ENCODE data around the gene C12orf57.

The C12orf57 gene

DNA sequence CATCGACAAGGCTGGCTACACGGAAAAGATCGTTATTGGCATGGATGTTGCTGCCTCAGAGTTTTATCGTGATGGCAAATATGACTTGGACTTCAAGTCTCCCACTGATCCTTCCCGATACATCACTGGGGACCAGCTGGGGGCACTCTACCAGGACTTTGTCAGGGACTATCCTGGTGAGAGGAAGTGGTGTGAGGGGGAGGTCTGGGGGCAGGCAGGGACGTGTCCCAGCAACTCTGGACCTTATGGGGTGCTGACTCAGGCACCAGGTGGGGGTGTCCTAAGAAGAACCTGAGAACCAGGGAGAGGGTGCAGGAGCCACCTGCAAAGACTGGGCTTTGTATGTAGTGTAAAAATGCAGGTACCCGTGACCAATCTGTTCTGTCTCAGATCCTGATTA lies 24.2 kb upstream of the C12orf57 start:
- DNase-seq: no peak

DNA sequence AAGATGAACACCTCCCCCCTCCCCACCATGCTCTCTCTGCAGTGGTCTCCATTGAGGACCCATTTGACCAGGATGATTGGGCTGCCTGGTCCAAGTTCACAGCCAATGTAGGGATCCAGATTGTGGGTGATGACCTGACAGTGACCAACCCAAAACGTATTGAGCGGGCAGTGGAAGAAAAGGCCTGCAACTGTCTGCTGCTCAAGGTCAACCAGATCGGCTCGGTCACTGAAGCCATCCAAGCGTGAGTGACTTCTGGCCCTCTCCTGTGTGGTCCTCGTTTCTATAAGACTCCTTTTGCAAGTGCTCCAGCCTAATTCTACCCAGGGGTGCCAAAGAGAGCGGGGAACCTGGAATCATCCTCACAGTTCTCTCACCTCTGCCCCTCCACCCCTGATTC lies 22.3 kb upstream of the C12orf57 start:
- DNase-seq: no peak

DNA sequence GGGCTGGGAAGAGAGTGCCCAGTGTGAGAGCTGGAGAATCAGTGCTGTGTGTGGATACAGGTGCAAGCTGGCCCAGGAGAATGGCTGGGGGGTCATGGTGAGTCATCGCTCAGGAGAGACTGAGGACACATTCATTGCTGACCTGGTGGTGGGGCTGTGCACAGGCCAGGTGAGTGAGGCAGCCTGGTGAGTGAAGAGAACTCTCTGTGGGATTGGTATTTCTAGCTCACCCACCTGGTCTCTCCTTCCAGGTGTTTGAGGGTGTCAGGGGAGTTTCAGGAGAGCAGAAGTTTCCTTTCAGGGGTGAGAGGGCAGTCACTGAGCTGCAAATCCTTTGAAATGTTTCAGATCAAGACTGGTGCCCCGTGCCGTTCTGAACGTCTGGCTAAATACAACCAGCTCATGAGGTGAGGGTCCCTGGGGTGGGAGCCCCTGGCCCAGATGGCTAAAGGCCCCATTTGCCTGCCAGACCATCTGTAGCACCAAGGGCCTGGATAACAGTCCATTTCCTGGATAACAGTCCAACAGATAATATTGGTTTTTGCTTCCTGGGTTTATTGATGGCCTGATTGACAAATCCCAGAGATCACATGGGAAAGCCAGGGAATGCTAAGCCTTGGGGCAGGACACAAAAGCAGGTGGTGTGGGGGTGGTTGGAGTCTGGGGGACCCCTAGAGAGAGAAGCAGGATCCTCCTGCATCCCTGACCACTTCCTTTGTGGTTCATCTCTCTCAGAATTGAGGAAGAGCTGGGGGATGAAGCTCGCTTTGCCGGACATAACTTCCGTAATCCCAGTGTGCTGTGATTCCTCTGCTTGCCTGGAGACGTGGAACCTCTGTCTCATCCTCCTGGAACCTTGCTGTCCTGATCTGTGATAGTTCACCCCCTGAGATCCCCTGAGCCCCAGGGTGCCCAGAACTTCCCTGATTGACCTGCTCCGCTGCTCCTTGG lies 21.6 kb upstream of the C12orf57 start:
- DNase-seq: no peak

DNA sequence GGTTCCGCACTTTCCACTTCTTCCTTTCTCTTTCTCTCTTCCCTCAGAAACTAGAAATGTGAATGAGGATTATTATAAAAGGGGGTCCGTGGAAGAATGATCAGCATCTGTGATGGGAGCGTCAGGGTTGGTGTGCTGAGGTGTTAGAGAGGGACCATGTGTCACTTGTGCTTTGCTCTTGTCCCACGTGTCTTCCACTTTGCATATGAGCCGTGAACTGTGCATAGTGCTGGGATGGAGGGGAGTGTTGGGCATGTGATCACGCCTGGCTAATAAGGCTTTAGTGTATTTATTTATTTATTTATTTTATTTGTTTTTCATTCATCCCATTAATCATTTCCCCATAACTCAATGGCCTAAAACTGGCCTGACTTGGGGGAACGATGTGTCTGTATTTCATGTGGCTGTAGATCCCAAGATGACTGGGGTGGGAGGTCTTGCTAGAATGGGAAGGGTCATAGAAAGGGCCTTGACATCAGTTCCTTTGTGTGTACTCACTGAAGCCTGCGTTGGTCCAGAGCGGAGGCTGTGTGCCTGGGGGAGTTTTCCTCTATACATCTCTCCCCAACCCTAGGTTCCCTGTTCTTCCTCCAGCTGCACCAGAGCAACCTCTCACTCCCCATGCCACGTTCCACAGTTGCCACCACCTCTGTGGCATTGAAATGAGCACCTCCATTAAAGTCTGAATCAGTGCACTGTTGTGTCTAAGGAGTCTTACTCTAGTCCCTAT lies 20.7 kb upstream of the C12orf57 start:
- no peak for DNase-seq

DNA sequence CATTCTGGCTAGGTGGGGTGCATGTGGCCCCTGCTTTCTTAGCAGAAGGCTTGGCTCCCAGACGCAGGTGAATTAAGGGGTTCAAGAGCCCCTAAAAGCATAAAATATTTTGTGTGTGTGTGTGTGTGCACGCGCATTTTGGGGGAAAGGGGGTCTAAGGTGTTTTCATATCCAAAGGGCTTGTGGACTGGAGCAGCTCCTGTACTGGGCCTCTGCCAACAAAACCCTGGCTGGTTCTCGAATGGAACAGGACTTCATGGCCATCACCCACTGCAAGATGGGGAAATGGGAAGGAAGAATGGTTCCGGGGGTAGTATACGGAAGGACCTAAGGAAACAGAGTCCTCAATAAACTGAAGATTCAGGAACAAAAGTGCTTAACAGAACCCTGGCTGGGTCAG lies 20.0 kb upstream of the C12orf57 start:
- no peak for DNase-seq

DNA sequence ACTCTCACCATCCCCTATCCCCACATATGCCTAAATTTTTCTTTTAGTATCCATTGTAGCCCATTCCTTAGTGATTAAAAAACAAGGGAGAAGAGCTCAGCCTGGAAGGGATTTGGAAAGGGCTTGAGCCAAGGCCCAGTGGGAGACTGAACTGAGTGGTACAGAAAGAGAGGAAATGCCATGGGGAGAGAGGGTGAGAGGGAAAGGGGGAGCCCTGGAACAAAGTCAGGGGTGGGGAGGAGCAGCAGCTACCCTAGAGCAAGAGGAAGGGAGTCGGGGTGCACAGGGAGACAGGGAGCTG lies 18.6 kb upstream of the C12orf57 start:
- DNase-seq: no peak

DNA sequence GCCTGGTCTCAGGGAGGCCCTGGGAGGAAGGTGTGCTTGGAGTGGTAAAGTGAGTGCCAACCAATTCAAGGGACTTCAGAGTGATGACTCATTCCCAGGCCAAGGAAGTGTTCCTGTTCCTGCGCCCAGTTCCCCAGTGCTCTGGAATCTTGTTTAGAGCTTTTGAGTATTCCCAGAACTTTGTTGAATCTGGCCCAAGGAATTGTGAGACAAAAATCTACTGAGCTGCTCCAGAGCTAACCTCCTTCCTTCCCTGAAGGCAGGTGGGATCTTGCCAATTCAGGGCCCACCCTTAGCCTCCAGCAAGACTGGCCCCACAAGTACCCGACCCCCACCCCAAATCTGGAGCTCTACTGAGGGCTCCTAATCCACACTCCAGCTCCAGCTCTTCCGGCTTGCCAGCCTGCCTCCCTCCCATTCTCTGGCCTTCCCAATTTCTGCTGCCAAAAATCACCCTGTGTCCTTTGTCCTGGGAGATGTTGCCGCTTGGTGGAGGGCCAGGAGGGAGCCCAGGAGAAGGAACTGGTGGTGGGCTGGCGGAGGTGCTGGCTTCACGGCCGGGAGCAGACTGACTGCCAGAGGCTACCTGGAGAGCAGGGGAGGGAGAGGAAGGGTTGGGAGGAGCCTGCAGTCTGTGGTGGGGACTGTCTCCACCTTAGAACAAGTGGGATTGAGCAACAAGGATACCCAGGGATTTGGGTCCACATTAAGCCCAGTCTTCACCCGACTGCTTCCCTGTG lies 18.1 kb upstream of the C12orf57 start:
- DNase-seq: no peak

DNA sequence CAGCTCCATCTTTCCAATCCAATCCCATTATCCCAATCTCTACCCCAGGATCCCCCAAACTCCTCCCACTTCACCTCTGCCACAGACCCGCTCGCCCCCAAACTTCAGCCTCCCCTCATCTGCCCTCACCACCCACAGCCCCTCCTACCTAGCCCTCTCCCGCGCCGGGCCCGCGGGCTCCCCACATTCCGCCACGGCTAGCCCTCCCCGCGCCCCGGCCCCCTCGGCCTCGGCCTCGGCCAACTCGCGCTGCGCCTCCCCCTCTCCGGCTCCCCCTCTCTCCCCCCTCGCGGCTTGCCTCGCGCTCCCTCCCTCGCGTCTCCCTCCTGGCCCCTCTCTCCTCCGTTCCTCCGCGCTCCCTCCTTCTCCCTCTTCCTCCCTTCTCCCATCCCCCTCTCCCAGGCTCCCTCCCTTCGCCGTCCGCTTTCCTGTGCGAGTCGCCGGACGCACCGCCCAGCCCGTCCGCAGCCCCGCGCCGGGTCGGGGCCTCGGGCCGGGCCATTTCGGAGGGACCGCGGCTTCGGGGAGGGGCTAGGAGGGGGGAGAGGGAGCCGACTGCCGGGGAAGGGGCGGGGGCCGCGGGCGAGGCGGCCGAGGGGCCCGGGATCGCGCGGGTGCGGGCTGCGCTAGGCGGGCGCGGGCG lies 16.3 kb upstream of the C12orf57 start, which contains the start of gene ATN1:
TSS of gene ATN1 (plus strand) at position 581 of the 643 bp plus-strand sequence. CDS start 6,043 bp downstream, outside the sequence.
- peak; percentile 26 for DNase-seq

DNA sequence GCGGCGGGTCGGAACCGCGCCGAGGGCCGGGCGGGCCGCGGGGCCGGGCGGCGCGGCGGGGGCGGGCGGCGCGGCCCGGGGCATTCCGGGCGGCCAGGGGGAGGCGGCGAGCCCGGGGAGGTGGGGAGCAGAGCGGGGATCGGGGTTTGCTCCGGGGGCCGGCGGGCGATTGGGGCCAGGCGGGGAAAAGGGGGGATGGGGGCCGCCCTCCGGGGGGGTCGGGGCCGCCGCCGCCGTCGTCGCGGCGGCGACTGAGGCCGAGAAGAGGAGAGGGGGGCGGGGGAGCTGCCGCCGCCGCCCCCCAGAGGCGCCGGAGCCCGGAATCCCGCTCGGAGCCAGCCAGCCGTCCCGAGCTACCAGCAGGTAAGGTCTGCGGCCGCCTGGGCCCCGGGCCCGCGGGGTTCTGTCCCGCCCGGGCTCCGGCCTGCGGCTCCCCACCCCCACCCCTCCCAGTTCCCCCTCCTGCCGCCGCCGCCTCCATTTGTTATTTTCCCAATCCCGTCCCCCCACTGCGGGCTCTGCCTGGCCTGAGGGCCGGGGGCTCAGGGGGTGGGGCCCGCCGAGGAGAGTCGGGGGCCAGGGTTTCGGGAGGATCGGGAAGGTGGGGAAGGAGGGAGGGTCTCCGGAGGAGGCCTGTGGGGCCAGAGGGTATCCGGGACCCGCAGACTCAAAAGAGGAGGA lies 15.7 kb upstream of the C12orf57 start:
- DNase-seq: no peak

DNA sequence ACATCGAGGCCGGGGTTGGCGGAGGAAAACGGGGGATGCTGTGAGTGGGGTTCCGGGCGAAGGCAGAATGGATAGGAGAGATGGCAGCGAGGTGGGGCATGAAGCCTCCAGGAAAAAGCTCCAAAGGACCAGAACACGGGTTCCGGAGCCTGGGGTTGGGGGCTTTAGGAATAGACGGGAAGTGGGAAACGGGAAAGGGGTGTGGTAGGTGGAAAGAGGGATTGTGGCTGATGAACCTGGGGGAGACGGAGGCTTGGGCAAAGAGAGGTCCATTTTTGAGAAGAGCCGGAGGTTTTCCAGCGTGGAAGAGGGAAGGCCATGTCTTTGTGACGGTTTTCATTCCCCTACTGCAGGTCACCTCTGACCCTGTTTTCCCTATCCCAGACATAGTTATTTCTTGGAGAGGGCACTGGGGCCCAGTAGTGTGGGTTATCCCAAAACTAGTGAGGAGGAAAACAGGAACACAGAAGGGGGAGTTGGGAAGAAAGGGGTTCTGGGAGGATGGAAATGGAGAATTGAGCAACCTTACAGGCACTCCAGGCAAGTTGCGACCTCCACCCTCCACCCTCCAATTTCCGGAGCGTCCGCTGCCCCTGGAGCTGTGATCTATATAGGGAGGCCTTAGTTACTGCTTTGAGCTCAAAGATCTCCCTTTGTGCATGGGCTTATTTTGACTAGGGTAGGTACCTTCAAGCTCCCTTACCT lies 15.0 kb upstream of the C12orf57 start:
- DNase-seq: no peak

DNA sequence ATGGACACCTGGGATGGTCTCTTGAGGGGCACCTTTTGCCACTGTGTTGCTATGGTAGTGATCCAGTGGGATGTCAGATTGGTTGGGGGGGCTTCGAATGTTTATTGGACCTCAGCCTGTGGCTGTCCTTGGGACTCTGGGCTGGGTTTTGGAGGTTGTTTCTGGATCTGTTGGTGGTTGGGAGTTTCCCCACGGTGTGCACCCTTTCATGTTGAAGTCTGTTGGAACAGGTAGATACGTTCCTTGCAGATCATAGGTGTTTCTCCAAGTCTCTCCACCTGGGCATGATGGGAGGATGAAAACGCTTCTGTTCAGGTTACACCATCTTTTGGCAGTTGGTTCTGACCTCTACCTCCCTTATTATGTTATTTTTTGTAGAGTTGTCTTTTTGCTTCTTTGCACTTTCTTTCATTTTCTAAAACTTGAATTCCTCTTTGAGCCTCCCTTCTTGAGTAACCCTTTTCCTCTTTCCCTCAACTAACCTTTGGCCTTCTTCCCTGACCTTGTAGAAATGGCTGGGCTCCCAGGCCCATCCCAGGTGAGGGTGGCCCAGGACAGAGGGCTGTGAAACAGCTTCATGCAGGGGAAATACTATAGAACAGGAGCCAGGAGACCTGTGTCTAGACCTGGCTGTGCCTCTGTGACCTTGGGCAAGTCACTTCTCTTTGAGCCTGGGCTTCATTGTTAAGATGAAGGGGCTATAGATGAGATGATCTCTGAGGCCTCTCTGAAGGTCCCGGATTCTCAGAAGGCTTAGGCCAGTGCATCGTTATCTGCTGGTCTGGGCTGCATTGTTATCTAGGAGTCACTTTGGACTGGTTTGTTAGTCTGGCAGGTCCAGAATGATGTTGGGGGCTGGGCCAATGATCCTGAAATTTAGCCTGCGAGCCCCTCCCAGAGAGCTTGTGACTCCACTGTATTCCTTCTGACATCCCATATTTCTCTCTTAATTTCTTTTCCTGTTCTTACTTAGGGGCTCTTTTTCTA lies 14.1 kb upstream of the C12orf57 start:
- no peak for DNase-seq

DNA sequence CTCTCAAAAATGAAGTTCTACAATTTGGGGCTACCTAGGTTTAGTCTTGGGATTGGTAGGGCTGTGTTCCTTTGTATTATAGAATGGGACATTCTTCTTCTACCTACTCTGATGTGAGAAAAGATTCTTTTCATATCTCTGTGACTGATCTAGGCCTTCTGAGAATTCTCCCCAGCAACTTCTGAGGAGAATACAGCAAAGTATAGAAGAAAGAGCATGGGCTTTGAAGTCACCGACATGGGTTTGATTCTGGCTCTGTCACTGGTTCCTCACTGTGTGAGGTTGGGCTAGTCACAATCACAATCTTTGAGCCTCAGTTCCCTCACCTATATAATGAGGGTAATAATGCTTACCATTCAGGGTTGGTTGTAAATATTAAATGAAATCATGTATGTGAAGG lies 11.1 kb upstream of the C12orf57 start:
- no peak for DNase-seq

DNA sequence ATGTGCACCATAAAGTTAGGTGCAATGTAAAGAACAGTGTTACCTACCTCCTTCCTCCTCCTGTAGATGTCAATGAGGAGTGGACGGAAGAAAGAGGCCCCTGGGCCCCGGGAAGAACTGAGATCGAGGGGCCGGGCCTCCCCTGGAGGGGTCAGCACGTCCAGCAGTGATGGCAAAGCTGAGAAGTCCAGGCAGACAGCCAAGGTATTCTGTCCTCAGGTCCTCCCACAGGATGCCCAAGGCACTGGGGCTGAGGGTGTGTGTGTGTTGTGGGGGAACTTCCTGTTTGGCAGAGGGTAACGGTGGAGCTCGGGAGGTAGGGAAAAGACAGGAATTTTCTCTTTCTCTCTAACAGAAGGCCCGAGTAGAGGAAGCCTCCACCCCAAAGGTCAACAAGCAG lies 9.7 kb upstream of the C12orf57 start:
- no peak for DNase-seq

DNA sequence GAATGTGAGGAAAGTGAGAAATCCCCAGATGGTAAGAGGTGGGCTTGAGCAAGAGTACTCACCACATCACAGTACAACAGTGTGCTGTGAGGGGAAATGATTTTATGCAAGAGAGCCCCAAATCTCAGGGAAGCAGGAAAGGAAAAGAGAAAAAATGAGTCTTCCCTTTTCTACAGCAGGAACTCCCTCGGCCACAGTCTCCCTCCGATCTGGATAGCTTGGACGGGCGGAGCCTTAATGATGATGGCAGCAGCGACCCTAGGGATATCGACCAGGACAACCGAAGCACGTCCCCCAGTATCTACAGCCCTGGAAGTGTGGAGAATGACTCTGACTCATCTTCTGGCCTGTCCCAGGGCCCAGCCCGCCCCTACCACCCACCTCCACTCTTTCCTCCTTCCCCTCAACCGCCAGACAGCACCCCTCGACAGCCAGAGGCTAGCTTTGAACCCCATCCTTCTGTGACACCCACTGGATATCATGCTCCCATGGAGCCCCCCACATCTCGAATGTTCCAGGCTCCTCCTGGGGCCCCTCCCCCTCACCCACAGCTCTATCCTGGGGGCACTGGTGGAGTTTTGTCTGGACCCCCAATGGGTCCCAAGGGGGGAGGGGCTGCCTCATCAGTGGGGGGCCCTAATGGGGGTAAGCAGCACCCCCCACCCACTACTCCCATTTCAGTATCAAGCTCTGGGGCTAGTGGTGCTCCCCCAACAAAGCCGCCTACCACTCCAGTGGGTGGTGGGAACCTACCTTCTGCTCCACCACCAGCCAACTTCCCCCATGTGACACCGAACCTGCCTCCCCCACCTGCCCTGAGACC lies 8.2 kb upstream of the C12orf57 start:
- no peak for DNase-seq

DNA sequence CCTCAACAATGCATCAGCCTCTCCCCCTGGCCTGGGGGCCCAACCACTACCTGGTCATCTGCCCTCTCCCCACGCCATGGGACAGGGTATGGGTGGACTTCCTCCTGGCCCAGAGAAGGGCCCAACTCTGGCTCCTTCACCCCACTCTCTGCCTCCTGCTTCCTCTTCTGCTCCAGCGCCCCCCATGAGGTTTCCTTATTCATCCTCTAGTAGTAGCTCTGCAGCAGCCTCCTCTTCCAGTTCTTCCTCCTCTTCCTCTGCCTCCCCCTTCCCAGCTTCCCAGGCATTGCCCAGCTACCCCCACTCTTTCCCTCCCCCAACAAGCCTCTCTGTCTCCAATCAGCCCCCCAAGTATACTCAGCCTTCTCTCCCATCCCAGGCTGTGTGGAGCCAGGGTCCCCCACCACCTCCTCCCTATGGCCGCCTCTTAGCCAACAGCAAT lies 7.6 kb upstream of the C12orf57 start:
- no peak for DNase-seq

DNA sequence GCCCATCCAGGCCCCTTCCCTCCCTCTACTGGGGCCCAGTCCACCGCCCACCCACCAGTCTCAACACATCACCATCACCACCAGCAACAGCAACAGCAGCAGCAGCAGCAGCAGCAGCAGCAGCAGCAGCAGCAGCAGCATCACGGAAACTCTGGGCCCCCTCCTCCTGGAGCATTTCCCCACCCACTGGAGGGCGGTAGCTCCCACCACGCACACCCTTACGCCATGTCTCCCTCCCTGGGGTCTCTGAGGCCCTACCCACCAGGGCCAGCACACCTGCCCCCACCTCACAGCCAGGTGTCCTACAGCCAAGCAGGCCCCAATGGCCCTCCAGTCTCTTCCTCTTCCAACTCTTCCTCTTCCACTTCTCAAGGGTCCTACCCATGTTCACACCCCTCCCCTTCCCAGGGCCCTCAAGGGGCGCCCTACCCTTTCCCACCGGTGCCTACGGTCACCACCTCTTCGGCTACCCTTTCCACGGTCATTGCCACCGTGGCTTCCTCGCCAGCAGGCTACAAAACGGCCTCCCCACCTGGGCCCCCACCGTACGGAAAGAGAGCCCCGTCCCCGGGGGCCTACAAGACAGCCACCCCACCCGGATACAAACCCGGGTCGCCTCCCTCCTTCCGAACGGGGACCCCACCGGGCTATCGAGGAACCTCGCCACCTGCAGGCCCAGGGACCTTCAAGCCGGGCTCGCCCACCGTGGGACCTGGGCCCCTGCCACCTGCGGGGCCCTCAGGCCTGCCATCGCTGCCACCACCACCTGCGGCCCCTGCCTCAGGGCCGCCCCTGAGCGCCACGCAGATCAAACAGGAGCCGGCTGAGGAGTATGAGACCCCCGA lies 7.0 kb upstream of the C12orf57 start:
- no peak for DNase-seq

DNA sequence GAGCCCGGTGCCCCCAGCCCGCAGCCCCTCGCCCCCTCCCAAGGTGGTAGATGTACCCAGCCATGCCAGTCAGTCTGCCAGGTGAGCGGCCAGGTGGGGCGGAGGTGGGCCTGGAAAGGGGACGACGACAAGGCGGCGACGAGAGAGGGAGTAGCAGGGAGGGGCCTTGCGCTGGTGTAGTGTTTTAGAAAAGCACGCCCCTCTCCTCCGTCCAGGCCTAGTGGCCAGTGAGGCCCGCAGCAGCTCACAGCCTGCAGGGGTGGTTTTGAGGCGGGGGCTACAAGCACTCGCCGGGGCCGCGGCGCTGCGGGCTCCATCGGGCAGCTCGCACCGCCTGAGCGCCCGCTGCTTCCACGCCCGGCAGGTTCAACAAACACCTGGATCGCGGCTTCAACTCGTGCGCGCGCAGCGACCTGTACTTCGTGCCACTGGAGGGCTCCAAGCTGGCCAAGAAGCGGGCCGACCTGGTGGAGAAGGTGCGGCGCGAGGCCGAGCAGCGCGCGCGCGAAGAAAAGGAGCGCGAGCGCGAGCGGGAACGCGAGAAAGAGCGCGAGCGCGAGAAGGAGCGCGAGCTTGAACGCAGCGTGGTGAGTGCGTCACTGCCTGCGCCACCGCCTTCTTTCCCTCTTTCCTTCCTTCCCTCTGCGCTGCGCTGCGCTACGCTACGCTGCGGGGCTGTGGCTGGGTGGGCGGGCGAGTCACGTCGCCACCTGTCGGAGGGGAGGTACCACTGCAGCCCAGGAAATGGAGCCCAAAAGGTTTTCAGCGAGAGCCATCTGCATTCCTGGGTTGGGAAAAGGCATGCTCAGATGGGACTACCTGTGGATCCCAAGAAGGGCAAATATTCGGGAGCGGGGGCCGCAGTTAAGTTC lies 6.1 kb upstream of the C12orf57 start:
- DNase-seq: peak; percentile 82

All from GF-D8 (cell line).